Measurements from ENCODE around the gene NOB1. TPM values are rescaled to one million over a fixed set of nuclear protein-coding genes. Genes with fewer than 3 reads are reported as not detected.

NOB1 gene
- total and polyA plus RNA-seq, 9 of the 15 experiments (the other 6 are each of a cell fraction or from before 2014, with no cell fraction given): 42.4 to 148 (median 116) TPM

GRCh38 chr16:69725480-69726312 is 29.0 kb downstream of the NOB1 start (continued):
- no peak for TF ChIP-seq USF2 (CRISPR knock-in tag; IDR thresholded peaks at IDR 0.05)
- no peak for TF ChIP-seq ZC3H4 (CRISPR knock-in tag; IDR thresholded peaks at IDR 0.05; ENCODE audit: borderline replicate concordance)
- no peak for TF ChIP-seq ZNF184 (CRISPR knock-in tag; IDR thresholded peaks at IDR 0.05)
- no peak for TF ChIP-seq ILK (tag; IDR thresholded peaks at IDR 0.05; ENCODE audit: borderline replicate concordance, low read depth)
- no peak for TF ChIP-seq ZNF280B (CRISPR knock-in tag; IDR thresholded peaks at IDR 0.05)
- TF ChIP-seq ZNF583 (CRISPR knock-in tag; IDR thresholded peaks at IDR 0.05): no peak
- TF ChIP-seq, protein P1, sequence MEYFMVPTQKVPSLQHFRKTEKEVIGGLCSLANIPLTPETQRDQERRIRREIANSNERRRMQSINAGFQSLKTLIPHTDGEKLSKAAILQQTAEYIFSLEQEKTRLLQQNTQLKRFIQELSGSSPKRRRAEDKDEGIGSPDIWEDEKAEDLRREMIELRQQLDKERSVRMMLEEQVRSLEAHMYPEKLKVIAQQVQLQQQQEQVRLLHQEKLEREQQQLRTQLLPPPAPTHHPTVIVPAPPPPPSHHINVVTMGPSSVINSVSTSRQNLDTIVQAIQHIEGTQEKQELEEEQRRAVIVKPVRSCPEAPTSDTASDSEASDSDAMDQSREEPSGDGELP (CRISPR knock-in tag; IDR thresholded peaks at IDR 0.05; ENCODE audit: borderline replicate concordance): no peak
- TF ChIP-seq, protein P2, sequence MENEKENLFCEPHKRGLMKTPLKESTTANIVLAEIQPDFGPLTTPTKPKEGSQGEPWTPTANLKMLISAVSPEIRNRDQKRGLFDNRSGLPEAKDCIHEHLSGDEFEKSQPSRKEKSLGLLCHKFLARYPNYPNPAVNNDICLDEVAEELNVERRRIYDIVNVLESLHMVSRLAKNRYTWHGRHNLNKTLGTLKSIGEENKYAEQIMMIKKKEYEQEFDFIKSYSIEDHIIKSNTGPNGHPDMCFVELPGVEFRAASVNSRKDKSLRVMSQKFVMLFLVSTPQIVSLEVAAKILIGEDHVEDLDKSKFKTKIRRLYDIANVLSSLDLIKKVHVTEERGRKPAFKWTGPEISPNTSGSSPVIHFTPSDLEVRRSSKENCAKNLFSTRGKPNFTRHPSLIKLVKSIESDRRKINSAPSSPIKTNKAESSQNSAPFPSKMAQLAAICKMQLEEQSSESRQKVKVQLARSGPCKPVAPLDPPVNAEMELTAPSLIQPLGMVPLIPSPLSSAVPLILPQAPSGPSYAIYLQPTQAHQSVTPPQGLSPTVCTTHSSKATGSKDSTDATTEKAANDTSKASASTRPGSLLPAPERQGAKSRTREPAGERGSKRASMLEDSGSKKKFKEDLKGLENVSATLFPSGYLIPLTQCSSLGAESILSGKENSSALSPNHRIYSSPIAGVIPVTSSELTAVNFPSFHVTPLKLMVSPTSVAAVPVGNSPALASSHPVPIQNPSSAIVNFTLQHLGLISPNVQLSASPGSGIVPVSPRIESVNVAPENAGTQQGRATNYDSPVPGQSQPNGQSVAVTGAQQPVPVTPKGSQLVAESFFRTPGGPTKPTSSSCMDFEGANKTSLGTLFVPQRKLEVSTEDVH (IDR thresholded peaks at IDR 0.05; ENCODE audit: low read depth, partially characterized antibody): peak; percentile 16
- no peak for TF ChIP-seq ZNF444 (CRISPR knock-in tag; IDR thresholded peaks at IDR 0.05)
- no peak for TF ChIP-seq RFX5 (IDR thresholded peaks at IDR 0.05; ENCODE audit: low read depth, low read length)
- TF ChIP-seq POLR2G (IDR thresholded peaks at IDR 0.05; ENCODE audit: low read depth, low read length): no peak
- TF ChIP-seq DPF2 (IDR thresholded peaks at IDR 0.05): no peak
- peak; percentile 23; the same call in 1 of the 2 replicates for TF ChIP-seq RUNX1 (IDR thresholded peaks at IDR 0.05; ENCODE audit: low read depth)
- TF ChIP-seq ZNF3 (CRISPR knock-in tag; IDR thresholded peaks at IDR 0.05): no peak
- no peak for TF ChIP-seq RBBP5 (IDR thresholded peaks at IDR 0.05; ENCODE audit: borderline replicate concordance, insufficient read depth, low read length, poor library complexity, severe bottlenecking)
- TF ChIP-seq CXXC5 (CRISPR knock-in tag; IDR thresholded peaks at IDR 0.05): peak; percentile 17
- TF ChIP-seq PURB (CRISPR knock-in tag; IDR thresholded peaks at IDR 0.05; ENCODE audit: low read depth): no peak

All from K562 (cell line).